C4-2B (cell line): ENCODE measurements around the gene PCYT1A.
"Not testable (repeated sequence)": the region's sequence is repeated elsewhere in the genome, so short reads cannot be mapped to it uniquely, and the experiment has no call there.

ENCODE experiments used
- H3K27ac ChIP-seq: fragments of 450-650 bp; 2 replicates; pipeline ENCODE4 v1.5.1; 2017
- ZFX ChIP-seq: fragments of 450-650 bp; IDR thresholded peaks from 2 replicates; pipeline ENCODE4 v1.6.1; 2017
- TF ChIP-seq, protein P1 (sequence below): fragments of 450-650 bp; conservative IDR thresholded peaks from 2 replicates; pipeline ENCODE4 v1.5.1; 2017; ENCODE audit warnings: mild to moderate bottlenecking

PCYT1A gene

DNA sequence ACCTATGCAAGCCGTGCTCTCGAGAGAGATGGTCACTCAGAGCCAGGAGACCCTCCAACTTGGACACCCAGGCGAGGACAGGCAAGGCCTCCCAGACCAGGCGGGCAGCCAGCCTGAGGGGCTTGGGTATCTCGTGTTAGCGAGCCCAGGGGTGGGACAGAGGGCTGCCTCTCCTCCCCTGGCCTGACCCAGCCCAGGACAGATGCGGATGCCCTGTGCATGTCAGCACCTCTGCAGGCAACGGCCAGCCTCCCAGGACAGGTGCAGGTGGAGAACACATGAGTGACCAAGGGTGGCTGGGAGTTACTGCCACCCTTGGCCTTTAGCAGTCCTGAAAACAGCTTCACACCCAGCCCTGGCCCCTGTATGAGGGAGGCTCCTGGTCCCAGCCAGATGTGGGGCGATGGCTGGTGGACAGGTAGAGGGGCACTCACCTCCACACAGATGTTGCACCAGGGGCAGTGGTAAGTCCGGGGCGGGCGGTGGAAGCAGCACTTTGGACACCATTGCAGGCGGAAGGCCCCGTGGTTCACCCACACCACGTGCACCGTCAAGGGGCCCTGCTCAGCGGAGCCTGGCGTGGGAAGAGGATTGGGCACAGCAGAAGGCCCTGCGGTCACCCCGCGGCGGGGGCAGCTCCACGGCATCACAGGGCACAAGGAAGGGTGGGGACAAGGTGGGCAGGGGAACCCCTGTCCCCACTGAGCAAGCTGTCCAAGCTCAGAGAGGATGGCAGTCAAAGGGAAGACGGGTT lies 78.4 kb downstream of the PCYT1A start:
- no peak overlapping the region for H3K27ac ChIP-seq
- TF ChIP-seq, protein P1, sequence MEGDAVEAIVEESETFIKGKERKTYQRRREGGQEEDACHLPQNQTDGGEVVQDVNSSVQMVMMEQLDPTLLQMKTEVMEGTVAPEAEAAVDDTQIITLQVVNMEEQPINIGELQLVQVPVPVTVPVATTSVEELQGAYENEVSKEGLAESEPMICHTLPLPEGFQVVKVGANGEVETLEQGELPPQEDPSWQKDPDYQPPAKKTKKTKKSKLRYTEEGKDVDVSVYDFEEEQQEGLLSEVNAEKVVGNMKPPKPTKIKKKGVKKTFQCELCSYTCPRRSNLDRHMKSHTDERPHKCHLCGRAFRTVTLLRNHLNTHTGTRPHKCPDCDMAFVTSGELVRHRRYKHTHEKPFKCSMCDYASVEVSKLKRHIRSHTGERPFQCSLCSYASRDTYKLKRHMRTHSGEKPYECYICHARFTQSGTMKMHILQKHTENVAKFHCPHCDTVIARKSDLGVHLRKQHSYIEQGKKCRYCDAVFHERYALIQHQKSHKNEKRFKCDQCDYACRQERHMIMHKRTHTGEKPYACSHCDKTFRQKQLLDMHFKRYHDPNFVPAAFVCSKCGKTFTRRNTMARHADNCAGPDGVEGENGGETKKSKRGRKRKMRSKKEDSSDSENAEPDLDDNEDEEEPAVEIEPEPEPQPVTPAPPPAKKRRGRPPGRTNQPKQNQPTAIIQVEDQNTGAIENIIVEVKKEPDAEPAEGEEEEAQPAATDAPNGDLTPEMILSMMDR = no peak
- TF ChIP-seq ZFX = no peak

DNA sequence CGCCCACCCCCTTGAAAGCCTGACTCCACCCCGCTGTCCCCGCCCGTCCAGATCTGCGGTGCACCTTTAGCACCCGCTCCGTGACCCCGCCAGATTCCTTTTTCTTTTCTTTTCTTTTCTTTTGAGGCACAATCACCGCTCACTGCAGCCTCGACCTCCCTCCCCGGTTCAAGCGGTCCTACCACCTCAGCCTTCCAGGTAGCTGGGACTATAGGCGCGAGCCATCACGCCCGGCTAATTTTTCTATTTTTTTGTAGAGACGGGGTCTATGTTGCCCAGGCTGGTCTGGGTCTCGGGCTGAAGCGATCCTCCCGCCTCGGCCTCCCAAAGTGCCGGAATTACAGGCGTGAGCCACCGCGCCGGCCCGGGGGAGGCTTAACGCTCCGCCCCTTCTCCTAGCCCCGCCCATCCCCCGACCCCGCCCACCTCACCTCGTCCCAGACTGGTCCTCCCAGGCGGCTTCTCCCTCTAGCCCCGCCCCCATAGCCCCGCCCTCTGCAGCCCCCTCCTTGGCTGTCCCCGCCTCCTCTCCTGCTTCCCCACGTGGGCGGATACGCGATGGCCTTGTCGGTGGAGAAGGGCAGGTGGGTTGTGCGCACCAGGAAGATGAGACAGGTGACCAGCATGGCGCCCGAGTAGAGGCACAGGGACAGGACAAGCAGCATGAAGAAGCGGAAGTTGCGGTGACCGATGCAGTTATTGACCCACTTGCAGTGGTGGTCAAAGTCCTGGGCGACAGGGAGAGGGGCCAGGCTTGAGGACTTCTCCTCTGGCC lies 79.5 kb downstream of the PCYT1A start:
- no peak overlapping the region for H3K27ac ChIP-seq

DNA sequence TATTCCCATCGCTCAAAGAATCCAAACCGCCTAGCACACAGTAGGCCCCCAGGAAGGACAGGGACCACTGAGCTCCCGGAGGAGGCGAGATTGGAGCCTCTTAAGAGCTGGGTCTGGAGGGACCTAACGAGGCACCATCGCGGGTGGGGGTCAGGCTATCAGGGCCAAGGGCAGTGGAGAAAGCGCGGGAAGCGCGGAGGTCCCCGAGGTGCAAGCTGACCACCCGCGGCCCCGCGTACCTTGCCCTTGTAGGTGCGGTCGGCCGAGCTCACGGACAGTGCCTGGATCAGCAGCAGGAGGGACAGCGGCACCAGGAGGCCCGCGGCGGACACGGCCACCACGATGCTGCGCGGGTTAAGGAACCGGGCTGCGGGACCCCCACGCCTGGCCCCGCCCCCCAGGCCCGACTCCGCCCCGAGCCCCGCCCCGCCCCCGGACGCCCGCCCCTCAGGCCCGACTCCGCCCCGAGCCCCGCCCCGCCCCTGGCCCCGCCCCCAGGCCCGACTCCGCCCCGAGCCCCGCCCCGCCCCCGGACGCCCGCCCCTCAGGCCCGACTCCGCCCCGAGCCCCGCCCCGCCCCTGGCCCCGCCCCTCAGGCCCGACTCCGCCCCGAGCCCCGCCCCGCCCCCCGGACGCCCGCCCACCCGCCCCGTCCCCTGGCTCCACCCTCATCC lies 80.2 kb downstream of the PCYT1A start:
- H3K27ac ChIP-seq = no peak overlapping the region
- TF ChIP-seq, protein P1 = no peak
- TF ChIP-seq ZFX = no peak

More for the DNA sequence above, 79.5 kb downstream of the PCYT1A start:
- no peak for TF ChIP-seq ZFX
- TF ChIP-seq, protein P1 = no peak

DNA sequence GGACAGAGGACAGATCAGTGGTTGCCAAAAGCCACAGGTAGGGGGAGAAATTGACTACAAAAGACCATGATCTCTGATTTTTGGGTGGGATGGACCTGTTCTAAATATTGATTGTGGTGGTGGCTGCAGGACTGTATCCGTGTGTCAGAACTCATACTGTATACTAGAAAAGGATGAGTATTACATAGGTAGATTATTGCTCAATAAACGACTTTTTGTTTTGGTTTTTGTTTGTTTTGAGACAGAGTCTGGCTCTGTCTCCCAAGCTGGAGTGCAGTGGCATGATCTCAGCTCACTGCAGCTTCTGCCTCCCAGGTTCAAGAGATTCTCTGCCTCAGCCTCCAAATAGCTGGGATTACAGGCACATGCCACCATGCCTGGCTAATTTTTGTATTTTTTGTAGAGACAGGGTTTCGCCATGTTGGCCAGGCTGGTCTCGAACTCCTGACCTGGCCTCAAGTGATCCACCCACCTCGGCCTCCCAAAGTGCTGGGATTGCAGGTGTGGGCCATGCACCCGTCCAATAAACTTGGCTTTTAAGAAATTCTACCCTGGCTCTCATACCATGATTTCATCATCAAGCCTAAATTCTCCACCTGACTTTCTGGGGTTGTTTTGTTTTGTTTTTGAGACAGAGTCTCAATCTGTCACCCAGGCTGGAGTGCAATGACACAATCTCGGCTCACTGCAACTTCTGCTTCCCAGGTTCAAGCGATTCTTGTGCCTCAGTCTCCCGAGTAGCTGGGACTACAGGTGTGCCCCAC lies 81.9 kb downstream of the PCYT1A start:
- H3K27ac ChIP-seq = not testable (repeated sequence)

DNA sequence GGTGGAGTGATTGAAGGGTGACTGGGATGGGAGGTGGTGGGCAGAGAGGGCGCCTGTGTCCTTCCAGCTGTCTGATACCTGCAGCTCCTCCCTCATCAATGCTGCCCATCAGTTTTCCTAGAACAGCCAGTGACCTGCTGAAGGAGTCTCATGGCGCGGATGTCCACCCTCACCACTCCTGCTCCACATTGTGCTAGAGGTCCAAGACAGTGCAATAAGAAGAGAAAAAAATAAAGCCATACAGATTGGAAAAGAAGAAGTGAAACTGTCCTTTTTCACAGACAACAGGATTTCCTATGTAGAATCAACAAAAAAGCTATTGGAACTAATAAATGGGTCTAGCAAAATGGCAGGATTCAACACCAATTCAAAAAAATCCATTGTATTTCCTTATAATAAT lies 83.7 kb downstream of the PCYT1A start:
- no peak for TF ChIP-seq ZFX
- TF ChIP-seq, protein P1 = no peak

DNA sequence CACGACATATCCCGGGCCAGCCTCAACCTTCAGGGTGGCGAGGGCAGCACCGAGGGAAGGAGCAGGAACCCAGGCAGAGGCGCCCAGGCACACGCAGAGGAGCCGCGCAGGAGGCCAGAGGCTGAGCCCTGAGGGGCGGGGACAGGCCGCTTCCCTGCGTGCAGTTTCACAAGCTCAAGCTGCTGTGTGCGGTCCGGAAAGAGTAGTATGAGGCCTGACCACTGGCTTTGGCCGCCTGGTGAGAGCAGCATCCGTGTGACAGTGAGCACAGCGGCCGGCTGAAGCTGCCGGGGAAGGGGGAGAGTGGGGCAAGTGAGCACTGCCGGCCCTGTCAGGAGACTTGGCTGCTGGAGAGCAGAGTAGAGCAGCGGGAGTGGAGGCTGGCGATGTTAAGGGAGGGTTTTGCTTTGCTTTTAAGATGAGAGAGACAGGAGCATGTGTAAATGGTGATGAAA lies 85.0 kb downstream of the PCYT1A start:
- H3K27ac ChIP-seq = no peak overlapping the region
- no peak for TF ChIP-seq ZFX
- TF ChIP-seq, protein P1 = no peak

More for the DNA sequence above, 83.7 kb downstream of the PCYT1A start:
- no peak overlapping the region for H3K27ac ChIP-seq
